CD4-positive, alpha-beta T cell treated with Interferon alpha-2 for 1 hour (primary cell): ENCODE data around the gene COA6.
A peak's percentile ranks its signal among the peaks of the same experiment; 100 is the strongest.
"Not testable (repeated sequence)": the region's sequence is repeated elsewhere in the genome, so short reads cannot be mapped to it uniquely, and the experiment has no call there.

Experiments
- DNase-seq, 2 donors: peaks; one replicate each; pipeline ENCODE4 v3.0.0-alpha.2; 2020 to 2022

The COA6 gene

DNA sequence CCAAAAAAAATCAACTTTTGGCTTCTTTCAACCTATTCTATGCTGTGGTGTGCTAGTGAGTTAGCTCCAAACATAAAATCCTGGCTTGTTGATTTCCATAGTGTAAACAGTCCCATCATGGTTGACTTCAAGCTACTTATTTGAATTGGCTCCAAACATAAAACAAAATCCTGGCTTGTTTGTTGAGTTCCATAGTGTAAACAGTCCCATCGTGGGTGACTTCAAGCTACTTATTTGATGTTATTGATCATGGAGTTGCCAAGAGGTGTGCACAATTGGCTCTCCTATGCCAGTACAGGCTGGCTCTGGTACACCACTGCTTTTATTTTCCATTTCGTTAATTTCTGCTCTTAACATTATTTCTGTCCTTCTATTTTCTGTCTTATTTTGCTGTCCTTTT, 1.8 kb upstream of the COA6 start:
- no peak for DNase-seq

DNA sequence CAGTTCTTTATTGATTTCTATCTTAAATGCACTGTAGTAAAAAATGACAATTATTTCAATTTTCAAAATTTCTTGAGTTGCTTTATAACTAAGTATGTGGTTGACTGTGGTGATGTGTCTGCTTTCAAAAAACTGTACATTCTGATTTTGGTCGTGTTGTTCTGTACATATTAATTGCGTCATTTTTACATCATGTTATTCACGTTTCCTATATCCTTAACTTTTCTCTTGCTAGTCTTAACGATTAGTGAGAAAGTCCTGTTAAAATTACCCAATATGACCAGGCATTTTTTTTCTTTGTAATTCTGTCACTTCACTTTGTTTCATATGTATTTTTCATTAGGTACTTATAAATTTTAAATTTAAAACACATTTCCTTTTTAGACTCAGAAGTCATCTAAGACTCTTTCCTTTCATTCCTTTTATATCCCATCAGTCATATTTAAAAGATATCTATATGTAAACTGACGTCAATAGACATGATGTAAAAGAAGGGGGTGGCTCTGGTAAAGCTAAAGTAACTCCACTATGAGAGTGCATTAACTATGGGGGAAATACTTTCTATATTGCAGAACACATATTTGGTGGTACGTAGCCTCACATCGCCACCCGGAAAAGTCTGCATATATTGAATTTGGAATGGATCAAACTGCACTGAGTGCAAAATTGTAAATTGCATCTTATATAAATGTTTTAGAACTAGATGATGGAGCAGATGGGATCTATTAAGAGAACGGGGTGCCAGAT, 1.1 kb upstream of the COA6 start:
- DNase-seq, result no peak

DNA sequence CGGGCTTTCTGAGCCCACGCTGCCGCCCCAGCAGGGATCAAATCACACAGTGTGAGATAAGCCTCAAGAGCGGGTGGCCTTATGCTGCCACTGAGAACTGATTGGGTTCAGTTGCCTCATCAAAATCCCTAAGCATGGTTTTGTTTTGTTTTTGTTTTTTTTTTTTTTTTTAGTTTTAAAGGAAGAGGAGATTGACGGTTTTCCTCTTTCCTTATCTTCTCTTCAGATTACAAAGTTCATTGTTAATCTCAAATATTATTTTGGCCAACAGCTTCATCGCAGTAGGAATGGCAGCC, 651 bp downstream of the COA6 start:
- DNase-seq, result no peak

DNA sequence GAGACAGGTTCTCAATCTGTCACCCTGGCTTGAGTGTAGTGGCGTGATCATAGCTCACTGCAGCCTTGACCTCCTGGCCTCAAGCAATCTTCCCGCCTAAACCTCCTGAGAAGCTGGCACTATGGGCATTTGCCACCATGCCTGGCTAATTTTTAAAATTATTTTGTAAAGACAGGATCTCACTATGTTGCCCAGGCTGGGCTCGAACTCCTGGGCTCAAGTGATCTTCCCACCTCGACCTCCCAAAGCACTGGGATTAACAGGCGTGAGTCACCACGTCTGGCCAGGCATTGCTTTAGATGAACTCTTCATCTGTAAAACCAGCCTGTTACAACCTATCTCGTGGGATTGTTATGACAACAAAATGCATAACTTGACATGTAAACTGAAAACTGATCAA, 2.4 kb downstream of the COA6 start:
- no peak for DNase-seq

DNA sequence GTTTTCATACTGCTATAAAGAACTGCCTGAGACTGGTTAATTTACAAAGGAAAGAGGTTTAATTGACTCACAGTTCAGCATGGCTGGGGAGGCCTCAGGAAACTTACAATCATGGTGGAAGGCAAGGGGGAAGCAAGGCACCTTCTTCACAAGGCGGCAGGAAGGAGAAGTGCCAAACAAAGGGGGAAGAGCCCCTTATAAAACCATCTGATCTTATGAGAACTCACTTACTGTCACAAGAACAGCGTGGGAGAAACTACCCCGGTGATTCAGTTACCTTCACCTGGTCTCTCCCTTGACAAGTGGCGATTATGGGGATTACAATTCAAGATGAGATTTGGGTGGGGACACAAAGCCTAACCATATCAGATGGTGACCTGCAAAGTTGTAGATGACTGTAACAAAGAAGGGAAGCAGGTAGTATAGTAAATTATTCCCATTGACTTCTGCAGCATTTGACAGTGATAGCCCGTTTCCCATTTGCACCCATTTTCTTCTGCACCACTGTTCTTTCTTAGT, 6.4 kb downstream of the COA6 start:
- DNase-seq, result not testable (repeated sequence)

DNA sequence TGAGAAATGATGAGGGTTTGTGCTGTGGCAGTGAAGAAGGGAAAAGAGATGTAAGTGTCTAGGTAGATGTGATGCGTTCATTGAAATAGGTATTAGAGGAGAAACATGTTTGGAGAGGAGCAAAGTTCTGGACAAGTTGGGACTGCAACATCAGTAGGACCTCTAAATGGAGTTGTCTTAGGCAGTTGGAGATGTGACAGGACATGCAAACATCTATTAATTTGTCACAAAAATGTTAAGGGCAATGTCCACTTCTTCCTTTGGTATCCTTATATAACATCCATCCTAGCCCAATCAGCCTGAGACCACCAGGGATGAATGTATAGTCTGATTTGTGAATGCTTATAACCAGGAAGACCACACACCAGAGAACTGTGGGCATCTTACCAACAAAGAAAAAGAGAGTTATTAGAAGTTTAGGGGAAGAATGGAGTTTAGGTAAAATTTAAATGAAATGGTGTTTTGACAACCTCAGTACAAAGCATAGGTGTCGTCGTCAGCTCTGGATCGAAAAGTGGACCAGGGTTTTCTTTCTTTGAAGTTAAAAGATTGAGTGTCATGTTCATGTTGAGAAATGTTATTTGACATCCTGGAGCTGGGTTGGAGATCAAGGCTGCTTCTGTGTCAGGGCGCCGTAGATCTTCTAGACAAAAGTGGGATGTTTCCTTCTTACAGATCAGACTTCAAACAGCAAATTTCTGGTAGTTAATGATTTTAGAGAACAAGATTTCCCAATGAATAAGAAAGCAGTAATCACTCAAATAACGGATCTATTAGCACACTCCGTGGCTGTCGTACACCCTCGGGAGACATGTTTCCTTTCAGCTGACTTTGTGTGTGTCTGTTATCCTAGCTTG, 8.7 kb downstream of the COA6 start:
- DNase-seq, result no peak

DNA sequence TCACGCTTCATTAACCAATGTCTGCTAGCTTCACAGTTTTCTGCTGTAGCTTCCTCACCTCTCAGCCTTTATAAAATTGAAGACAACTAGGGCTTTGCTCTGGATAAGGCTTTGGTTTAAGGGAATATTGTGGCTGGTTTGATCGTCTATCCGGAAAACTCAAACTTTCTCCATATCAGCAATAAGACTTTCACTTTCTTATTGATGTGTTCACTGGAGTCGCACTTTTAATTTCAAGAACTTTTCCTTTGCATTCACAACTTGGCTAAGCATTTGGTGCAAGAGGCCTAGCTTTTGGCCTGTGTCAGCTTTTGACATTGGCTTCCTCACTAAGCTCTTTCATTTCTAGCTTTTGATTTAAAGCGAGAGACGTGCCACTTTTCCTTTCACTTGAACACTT, 12.9 kb downstream of the COA6 start:
- no peak for DNase-seq

DNA sequence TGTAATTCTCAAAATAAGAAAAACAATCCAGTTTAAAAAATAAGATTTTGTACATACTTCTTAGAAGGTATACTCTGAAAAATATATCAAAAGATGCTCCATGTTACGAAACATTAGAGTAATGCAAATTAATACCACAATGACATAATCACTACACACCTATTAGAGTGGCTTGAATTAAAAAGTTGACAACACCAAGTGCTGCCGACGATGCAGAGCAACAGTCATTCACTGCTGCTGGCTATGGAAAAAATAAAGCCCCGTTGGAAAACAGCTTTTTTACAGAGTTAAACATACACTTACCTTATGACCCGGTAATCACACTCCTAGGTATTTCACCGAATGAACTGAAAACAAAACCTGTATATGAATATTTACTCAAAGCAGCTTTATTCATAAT, 14.8 kb downstream of the COA6 start:
- DNase-seq, result no peak

DNA sequence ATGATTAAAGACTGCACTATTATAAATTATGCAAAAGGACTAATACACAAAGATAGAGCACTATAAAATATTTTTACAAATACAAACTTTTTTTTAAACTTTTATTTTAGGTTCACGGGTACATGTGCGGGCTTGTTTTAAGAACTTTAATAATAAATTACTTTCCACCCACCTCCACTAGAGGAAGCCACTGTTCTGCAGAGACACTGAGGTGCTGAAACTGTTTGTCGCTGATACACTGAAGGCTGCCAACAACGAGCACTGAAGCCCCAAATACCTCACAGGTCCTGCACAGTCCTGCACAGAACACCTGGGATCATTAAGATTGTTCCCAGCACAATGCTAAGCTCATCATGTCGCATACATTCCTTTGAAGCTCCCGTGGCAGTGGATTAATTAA, 19.9 kb downstream of the COA6 start:
- DNase-seq, result peak in 1 of 2 donors; percentile 34

DNA sequence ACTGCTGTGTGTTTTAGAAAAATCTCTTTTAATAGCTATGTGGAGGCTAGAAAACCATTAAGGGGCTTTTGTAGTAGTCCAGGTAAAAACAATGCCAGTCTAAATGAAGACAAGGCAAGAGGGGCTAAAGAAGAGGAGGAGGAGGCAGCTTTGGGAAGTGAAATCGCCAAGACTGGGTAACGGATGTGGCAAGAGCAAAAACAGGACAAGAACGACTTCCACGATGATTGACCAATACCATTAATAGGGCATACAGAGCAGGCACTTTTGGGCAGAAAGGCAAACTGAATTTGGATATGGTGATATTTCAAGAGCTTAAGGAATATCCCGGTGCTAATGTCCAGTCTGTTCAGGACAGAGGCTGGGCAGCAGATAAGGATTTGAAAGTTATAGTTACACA, 22.0 kb downstream of the COA6 start:
- no peak for DNase-seq

DNA sequence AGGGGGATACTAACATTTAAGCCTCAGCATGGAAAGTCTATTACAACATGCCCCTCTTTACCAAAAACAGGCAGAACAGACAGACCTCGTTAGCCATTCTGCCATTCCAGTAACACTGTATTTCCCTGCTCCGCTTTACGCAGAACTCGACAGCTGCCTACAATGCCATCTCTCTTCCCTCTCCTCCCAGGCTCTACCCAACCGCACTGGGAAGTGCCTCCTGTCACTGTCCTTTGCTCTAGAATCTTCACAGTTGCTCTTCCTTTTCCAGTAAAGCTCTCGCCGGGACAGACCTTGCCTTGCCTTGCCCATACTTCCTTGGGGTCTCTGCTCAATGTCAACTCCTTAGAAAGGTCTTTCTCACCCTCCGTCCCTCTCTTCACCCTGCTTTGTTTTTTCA, 22.8 kb downstream of the COA6 start:
- DNase-seq, result no peak

DNA sequence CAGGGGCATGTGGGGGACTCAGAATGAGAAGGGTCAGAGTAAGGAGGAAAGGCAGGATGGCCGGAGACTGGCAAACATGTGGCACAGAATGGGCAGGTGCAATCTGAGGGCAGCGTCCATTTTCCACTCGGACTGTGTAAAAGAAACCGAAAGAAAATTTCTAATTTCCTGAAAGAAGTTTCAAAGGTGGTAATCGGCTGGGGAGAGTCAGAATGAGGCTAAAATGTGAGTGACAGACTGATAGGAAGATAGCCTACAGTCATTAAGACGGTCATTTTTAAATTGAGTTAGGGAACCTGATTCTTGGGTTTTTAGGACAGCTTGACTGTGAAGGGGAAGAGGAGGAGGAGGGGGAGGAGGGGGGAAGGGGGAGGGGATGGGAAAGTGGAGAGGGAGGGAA, 23.6 kb downstream of the COA6 start:
- DNase-seq, result no peak

DNA sequence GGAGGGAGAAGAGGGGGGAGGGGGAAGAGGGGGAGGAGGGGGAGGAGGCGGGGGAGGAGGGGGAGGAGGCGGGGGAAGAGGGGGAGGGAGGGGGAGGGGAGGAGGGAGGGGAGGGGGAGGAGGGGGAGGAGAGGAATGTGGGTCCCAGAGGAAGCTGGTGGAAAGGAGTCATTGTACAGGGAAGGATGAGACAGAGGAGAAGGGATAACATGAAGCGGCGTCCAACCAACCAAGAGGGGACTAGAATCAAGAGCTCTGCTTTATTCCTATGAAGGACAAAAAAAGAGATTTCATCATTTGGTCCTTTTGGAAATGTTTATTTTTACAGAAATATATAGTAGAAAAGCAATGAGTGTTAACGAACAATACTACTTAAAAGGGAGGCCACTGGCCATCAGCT, 24.5 kb downstream of the COA6 start:
- DNase-seq, result no peak

DNA sequence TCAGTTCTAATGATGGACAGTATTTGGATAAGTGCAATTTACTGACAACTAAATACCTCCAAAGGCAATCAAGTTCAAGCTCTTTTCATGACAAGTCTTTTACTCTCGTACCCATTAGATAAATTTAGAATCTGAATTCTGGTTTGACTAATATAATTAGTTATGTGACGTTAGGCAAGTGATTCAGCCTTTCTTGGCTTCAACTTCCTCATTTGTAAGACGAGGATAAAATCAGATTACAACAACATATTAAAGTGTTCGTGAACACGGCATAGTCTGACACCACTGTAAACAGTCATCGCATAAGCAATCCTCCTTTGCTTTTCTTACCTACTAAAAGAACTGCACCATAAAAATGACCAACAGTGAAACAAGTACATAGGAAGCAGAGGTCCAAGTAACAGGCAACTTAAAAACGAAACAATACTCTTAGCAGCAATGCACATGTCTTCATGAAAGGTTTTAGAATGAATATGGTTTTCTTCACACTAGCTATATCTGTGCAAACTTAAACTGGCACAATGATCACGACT, 25.7 kb downstream of the COA6 start:
- peak in 1 of 2 donors; percentile 20 for DNase-seq

DNA sequence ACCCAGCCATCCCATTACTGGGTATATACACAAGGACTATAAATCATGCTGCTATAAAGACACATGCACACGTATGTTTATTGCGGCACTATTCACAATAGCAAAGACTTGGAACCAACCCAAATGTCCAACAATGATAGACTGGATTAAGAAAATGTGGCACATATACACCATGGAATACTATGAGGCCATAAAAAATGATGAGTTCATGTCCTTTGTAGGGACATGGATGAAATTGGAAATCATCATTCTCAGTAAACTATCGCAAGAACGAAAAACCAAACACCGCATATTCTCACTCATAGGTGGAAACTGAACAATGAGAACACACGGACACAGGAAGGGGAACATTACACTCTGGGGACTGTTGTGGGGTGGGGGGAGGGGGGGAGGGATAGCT, 26.3 kb downstream of the COA6 start:
- not testable (repeated sequence) for DNase-seq

DNA sequence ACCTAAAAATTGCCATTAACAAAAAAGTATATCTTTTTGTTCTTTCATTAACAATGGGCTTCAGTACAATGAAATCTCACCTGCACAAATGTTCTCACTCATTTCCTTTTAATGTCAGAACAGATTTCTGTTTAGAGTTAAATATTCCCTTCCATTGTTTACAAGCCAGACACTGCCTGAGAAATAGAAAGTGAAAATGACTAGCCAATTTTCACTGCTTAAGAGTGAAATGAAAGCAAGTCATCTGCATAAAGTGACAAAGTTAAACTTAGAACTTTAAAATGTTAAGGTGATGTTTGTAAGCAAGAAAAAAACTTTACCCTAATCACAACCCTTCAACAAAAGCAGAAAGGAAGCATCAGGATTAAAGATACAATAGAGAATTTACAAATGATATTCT, 27.5 kb downstream of the COA6 start:
- peak in 1 of 2 donors; percentile 70 for DNase-seq

DNA sequence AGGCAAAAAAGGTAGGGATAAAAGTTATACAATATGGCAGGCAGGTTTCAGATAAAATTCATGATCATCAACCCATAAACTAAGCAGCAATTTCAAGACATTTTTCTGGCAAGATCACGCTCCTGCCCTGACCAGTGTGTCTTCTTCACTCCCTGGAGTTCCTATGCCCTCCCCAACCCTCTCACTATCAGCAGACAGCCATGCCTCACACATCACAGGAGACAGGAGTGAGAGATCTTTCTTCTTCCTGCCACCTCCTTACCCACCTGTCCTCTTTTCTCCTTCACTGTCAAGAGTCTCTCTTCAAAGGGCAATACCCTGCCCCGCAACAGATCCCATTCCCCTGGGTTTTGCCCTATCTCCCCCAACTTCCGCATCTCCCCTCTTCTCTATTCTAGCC, 28.4 kb downstream of the COA6 start:
- peak in 1 of 2 donors; percentile 23 for DNase-seq

DNA sequence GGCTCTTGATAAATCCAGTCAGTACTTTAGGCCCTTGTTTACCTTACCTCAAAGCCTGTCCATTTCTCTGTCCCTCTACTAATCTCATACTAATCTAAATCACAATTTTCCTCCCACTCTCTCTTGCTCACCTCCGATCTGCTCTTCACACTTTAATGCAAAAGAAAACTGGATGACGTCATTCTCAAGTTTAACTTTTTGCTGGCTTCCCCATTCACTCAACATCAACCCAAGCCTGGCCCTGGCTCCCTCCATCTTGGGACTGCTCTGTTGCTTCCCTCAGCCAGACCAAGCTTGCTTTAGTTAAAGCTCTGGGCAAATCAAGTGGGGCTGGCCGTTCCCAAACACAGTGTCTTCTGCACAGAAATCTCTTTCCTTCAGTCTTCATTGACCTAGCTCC, 29.7 kb downstream of the COA6 start:
- no peak for DNase-seq

DNA sequence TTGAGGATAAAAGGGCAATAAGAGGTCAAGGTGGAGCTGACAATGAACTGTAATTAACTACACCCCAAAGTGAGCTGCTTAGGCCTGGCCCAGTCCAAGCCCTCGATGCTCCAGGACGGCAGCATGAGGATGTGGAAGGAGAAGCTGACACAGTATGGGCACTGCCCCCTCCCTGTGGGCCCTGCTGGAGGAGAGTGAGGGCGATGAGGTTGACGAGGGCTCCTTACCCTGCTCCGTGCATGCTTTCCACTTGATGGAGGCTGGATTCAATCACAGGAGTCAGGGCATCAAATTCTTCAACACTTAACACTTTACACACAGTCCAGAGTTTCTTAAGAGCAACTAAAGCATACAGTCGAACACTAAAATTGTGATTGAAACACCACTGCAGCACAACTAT, 32.4 kb downstream of the COA6 start:
- no peak for DNase-seq

DNA sequence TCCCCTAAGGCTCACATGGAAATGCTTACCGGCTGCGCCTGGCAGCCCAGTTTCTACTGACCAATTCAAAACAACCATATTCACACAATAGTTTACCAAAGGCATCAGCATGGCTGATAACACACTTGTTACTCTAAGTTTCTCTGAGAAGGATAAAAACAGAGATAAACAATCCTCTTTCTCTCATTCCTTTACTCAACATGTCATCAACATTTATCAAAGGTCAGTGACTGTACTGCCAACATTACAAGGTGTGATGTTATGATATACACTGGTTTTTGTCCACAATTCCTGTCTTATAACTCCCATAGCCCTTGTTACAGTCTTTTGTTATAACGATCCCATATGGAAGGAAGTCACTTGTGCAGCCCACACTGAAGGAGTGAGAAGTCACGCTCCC, 33.6 kb downstream of the COA6 start:
- no peak for DNase-seq

DNA sequence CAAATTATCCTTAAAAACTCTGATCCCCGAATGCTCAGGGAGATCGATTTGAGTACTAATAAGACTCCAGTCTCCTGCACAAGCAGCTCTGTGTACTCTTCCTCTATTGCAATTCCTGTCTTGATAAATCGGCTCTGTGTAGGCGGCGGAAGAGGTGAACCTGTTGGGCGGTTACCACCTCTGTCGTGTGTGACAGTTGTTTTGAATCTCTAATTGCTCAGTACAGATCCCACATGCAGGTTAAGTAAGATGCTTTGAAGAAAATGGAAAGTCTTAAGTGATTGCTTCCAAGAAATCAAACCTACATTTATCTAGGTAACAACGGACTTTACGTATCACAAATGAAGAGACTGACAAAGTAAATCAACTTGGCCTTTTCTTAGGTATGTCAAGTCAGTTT, 35.5 kb downstream of the COA6 start:
- peak; percentile 64 to 77 for DNase-seq

DNA sequence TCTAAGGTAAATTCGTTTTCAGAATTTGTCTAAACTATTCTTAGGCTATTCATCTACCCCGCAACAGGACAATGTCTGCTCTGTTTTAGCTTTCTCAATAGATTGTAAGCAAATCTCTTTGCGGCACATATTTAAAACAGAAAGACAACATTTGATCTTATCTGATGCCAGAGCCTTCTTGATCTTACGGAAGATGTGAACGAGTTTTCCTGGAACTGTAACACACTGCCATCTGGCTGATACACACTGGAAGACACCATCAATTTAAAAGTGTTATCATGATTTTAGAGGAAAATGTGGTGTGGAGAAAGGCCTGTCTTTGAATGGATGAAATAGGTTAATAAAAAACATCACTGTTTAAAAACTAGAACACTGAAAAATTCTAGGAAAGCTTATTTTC, 36.1 kb downstream of the COA6 start:
- DNase-seq, result peak; percentile 24 to 73

DNA sequence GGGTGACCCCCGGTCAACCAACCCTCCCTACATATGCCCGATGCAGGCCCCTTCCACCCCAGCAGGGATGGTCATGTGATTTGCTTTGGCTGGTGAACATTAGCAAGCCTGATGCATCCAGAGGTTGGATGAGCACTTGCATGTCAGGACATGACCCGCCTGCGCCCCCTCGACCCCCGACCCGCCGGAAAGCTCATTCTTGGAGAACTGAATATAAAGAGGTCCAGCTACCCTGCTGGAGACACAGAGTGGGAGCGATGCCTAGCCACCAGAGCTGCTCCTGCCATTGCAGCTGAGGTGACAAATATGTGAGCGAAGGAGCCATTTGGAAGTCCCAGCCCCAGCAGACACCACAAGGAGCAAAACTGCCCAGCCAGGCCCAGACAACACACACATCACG, 39.6 kb downstream of the COA6 start:
- no peak for DNase-seq

DNA sequence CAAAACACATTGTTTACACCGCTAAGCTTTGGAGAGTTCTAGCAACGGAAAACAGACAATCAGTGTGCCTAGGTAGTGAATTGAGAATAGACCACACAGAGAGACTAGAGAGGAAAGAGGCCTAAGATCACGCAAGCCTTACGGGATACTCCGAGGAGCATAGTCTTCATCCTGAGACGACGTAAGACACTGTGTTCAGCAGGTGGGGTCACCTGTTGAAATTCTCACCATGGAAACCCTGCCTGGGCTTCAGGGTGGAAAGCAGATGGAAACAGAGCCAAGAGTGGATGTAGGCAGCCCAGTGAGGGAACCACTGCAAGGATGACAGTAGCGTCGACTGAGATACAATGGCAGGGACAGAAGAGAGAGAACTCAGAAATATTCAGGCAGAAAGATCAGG, 40.2 kb downstream of the COA6 start:
- DNase-seq, result no peak
